Lower leg skin (tissue), 3 donors: Measurements from ENCODE around the gene C19orf53.

Experiments used
- CTCF ChIP-seq, 3 donors: fragments of 450-650 bp; IDR thresholded peaks; one replicate each; pipeline ENCODE4 v1.5.1; 2016; ENCODE audit warnings: antibody characterized with exemption in 3 of 3, mild to moderate bottlenecking in 3 of 3, moderate library complexity in 2 of 3
- POLR2A ChIP-seq, 2 donors: fragments of 450-650 bp; IDR thresholded peaks; one replicate each; pipeline ENCODE4 v1.6.1; 2016 to 2017; ENCODE audit warnings: antibody characterized with exemption in 2 of 2, mild to moderate bottlenecking in 1 of 2, moderate library complexity in 1 of 2

- no peak for TF ChIP-seq CTCF (IDR thresholded peaks at IDR 0.05)
- TF ChIP-seq POLR2A (IDR thresholded peaks at IDR 0.05), result no peak
Observed at GRCh38 chr19:13784731-13785452, 10.6 kb downstream of the C19orf53 start.
